Neural crest cell (in vitro differentiated cells): ENCODE measurements around the gene RRN3. TPM values are rescaled to one million over a fixed set of nuclear protein-coding genes. Genes with fewer than 3 reads are reported as not detected.

ENCODE experiments used
- DNase-seq: peaks from one replicate; pipeline ENCODE4 v3.0.0; 2021; ENCODE audit warnings: low read depth, mixed read lengths, low spot score
- H3K27ac Mint-ChIP-seq: one replicate; pipeline ENCODE4 v1.8.0; 2021; ENCODE audit warnings: mild to moderate bottlenecking, mixed read lengths; ENCODE audit not compliant: unreplicated experiment
- H3K27me3 Mint-ChIP-seq: 2 replicates; pipeline ENCODE4 v1.8.0; 2021; ENCODE audit warnings: low read depth, mild to moderate bottlenecking, mixed read lengths
- H3K36me3 Mint-ChIP-seq: 2 replicates; pipeline ENCODE4 v1.8.0; 2021; ENCODE audit warnings: low read depth, mild to moderate bottlenecking, mixed read lengths
- H3K4me1 Mint-ChIP-seq: 2 replicates; pipeline ENCODE4 v1.8.0; 2021; ENCODE audit warnings: mixed read lengths
- H3K4me3 Mint-ChIP-seq: one replicate; pipeline ENCODE4 v1.8.0; 2021; ENCODE audit warnings: mild to moderate bottlenecking, mixed read lengths
- H3K9me3 Mint-ChIP-seq: 2 replicates; pipeline ENCODE4 v1.8.0; 2021; ENCODE audit warnings: mixed read lengths
- total RNA-seq: library from RNA; stranded (reverse); gene quantifications from 2 replicates; pipeline ENCODE4 v1.2.1, GENCODE V29; 2021
- TF ChIP-seq, protein P1 (sequence below): fragments of 200-600 bp; sonication (generic); conservative IDR thresholded peaks from 2 replicates; pipeline ENCODE4 v1.5.0; 2021; ENCODE audit warnings: antibody characterized with exemption, mild to moderate bottlenecking

Gene RRN3
- total RNA-seq, 1 donor from 2014 or later = 30.7 TPM

DNA sequence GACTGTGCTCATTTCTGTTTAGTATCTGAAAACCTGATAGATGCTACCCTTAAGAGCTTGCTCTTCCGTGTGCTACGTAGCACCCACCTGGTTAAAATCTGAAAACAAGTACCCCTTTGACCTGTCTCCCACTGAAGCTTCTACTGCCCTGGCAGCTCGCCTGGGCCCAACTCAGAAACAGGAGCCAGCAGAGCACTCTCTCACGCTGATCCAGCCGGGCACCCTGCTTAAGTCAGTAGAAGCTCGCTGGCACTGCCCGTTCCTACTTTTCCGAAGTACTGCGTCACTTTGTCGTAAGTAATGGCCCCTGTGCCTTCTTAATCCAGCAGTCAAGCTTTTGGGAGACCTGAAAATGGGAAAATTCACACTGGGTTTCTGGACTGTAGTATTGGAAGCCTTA lies 57.1 kb downstream of the RRN3 start:
- Mint-ChIP-seq H3K27ac (no peak overlapping the region), H3K9me3 (no peaks in the 10 kb centered on the region), H3K27me3 (no peaks in the 10 kb centered on the region), H3K36me3 (no peaks in the 10 kb centered on the region), H3K4me1 (no peaks in the 10 kb centered on the region), H3K4me3 (no peak overlapping the region)
- no peak for DNase-seq
- TF ChIP-seq, protein P1, sequence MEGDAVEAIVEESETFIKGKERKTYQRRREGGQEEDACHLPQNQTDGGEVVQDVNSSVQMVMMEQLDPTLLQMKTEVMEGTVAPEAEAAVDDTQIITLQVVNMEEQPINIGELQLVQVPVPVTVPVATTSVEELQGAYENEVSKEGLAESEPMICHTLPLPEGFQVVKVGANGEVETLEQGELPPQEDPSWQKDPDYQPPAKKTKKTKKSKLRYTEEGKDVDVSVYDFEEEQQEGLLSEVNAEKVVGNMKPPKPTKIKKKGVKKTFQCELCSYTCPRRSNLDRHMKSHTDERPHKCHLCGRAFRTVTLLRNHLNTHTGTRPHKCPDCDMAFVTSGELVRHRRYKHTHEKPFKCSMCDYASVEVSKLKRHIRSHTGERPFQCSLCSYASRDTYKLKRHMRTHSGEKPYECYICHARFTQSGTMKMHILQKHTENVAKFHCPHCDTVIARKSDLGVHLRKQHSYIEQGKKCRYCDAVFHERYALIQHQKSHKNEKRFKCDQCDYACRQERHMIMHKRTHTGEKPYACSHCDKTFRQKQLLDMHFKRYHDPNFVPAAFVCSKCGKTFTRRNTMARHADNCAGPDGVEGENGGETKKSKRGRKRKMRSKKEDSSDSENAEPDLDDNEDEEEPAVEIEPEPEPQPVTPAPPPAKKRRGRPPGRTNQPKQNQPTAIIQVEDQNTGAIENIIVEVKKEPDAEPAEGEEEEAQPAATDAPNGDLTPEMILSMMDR = no peak

DNA sequence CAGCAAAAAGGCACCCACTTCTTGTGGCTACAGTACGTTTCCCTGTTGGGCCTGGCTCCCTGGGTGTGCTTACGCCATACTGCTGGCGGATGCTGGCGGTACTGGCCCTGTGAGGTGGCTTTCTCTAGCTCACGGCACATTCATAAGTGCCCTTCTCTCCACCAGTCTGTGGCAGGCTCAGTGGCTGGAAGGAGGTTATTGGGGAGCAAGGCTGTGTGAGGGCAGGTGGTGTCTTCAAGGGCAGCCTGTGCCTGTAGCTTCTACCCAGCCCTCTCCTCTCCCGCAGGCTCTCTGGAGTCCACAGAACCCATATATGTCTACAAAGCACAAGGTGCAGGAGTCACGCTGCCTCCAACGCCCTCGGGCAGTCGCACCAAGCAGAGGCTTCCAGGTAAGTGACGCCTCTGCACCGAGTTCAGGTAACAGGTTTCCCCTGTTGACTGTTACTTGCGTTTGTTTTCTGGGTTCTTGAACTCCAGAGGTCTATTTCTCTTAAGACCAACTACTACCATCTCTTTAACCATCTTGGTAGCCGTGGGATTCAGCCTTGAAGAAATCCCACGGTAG lies 58.8 kb downstream of the RRN3 start:
- DNase-seq = no peak
- no peaks in the 10 kb centered on the region for H3K9me3 Mint-ChIP-seq
- no peaks in the 10 kb centered on the region for H3K36me3 Mint-ChIP-seq
- no peak overlapping the region for H3K4me3 Mint-ChIP-seq
- no peak overlapping the region for H3K27ac Mint-ChIP-seq
- H3K4me1 Mint-ChIP-seq = no peaks in the 10 kb centered on the region
- TF ChIP-seq, protein P1 = no peak
- no peaks in the 10 kb centered on the region for H3K27me3 Mint-ChIP-seq

DNA sequence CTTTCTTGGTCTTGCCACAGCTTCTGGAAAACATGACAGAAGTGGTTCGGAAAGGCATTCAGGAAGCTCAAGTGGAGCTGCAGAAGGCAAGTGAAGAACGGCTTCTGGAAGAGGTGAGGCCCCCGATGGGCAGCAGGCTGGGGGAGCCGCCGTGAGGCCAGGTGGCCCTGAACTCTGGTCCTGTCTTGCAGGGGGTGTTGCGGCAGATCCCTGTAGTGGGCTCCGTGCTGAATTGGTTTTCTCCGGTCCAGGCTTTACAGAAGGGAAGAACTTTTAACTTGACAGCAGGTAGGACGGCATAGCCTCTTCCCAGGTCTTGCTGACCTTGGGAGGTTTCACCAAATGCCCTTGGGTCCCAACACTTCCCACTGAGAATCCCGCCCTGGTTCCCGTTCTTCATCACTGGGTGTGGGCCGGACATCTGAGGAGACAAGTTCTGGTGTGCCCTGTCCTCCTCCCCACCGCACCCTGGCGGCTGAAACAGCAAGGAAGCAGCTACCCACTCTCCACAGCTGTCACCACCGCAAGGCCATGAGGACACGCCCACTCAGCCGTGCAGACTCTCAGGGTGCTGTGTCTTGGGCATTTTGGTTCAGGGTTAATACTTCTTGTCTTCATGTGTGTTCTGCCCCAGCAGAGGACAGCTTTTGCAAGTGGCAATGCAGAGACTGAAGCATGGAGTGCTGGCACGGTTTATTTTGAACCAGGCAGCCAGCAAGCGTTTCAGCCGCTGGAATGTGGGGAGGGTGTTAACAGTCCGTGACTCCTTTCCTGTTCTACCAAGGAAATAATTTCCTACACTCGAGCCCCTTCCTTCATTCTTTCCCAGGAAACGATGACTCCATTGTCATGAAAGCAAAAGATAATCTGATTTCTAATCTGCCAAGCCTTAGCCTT lies 59.6 kb downstream of the RRN3 start:
- Mint-ChIP-seq H3K36me3 (no peaks in the 10 kb centered on the region), H3K4me3 (no peak overlapping the region), H3K27me3 (no peaks in the 10 kb centered on the region), H3K4me1 (no peaks in the 10 kb centered on the region), H3K27ac (no peak overlapping the region), H3K9me3 (no peaks in the 10 kb centered on the region)
- DNase-seq = no peak
- TF ChIP-seq, protein P1 = no peak

DNA sequence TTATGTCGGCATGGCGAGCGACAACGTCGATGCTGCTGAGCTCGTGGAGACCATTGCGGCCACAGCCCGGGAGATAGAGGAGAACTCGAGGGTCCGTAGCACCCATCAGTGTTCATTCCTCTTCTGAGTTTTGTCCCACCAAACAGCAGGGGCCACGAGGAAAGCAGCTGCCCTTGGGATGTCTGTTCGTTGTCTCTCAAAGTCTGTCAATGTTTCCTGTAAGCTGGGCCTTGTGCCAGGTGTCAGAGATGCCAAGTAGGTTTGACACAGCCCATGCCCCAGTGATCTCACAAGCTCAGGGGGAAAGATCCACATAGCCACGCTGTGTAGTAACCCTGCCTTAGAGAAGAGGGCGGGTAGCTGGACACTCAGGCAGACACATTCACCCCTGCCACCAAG lies 60.8 kb downstream of the RRN3 start:
- no peak overlapping the region for H3K4me3 Mint-ChIP-seq
- TF ChIP-seq, protein P1 = no peak
- H3K27ac Mint-ChIP-seq = no peak overlapping the region
- no peak for DNase-seq
- no peaks in the 10 kb centered on the region for H3K4me1 Mint-ChIP-seq
- no peaks in the 10 kb centered on the region for H3K27me3 Mint-ChIP-seq
- no peaks in the 10 kb centered on the region for H3K9me3 Mint-ChIP-seq
- H3K36me3 Mint-ChIP-seq = peaks cover 2% of the 10 kb centered on the region

DNA sequence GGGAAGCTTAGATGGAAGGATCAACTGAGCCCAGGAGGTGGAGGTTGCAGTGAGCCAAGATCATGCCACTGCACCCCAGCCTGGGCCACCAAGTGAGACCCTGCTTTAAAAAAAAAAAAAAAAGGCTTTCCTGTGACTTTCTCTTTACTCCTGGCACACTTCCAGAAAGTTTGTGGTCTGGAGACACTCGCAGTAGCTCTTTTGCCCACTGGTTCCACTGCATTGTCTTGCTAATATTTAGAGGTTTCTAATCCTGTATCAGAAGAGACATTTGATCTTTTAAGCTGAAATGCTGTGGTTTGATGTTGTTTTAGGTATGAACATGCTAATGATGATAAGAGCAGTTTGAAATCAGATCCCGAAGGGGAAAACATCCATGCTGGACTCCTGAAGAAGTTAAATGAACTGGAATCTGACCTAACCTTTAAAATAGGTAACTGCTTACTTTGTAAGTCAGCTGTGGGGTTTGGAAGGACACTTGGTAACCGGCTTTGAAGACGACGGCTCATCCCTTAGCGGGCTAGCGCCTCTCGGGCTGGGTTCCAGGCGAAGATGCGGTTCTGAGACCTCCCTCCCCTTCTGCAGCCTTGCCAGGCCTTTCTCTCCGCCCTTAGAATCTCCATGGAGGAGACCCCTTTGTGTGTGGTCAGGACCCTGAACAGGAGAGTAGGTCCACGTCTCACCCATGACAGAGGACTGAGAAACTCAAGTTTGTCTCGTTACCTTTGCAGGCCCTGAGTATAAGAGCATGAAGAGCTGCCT lies 61.3 kb downstream of the RRN3 start:
- Mint-ChIP-seq H3K27me3 (no peaks in the 10 kb centered on the region), H3K4me1 (no peaks in the 10 kb centered on the region), H3K9me3 (no peaks in the 10 kb centered on the region), H3K27ac (no peak overlapping the region), H3K36me3 (peaks cover 2% of the 10 kb centered on the region), H3K4me3 (no peak overlapping the region)
- no peak for DNase-seq
- TF ChIP-seq, protein P1 = no peak
